DMS79 (cell line): ENCODE measurements around the gene AFAP1L2.

Experiments used
- DNase-seq: peaks from one replicate; lab custom pipeline; 2025; lab: John Stamatoyannopoulos, UW

AFAP1L2 gene, protein sequence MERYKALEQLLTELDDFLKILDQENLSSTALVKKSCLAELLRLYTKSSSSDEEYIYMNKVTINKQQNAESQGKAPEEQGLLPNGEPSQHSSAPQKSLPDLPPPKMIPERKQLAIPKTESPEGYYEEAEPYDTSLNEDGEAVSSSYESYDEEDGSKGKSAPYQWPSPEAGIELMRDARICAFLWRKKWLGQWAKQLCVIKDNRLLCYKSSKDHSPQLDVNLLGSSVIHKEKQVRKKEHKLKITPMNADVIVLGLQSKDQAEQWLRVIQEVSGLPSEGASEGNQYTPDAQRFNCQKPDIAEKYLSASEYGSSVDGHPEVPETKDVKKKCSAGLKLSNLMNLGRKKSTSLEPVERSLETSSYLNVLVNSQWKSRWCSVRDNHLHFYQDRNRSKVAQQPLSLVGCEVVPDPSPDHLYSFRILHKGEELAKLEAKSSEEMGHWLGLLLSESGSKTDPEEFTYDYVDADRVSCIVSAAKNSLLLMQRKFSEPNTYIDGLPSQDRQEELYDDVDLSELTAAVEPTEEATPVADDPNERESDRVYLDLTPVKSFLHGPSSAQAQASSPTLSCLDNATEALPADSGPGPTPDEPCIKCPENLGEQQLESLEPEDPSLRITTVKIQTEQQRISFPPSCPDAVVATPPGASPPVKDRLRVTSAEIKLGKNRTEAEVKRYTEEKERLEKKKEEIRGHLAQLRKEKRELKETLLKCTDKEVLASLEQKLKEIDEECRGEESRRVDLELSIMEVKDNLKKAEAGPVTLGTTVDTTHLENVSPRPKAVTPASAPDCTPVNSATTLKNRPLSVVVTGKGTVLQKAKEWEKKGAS

DNA sequence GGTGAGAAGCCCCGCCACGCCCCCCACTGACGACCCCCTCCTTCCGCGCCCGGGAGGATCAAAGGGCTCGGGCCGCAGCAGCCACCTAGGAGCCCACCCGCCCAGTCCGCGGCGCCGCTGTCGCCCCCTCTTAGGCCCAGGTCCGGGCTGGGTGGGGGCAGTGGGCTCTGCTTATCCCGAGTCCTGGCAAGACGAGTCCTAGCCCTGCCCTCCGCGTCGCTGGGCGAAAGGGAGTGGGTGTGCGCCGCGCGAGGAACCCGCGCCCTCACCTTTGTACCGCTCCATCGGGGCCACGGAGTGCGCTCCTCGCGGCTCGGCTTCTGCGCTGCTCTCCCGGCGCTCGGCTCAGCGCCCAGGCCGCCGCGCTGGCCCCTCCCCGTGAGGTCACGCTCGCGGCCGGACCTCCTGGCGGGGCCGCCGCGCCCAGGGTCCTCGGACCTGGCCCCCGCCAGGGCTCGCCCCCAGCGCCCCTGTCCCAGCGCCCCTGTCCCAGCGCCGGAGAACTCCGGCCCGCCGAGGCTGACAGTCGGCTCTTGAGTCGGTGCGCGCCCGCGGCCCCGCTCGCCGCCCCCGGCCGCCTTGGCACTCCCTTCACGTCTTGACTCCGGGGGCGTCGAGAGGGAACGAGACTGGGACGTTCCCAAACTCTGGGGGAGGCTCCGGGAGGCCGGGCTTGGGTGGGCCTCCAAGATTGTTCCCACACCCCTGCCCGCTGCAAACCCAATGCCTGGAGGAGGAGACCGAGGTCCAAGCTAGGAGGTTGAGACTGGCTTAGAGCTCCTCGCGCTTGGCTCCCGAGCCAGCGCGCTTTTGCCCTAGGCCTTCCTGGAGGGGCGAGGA lies at the start of gene AFAP1L2:
TSS of gene AFAP1L2 (minus strand) at position 332 of the 840 bp plus-strand sequence. CDS start at position 285, 47 bp downstream.
- no peak for DNase-seq

DNA sequence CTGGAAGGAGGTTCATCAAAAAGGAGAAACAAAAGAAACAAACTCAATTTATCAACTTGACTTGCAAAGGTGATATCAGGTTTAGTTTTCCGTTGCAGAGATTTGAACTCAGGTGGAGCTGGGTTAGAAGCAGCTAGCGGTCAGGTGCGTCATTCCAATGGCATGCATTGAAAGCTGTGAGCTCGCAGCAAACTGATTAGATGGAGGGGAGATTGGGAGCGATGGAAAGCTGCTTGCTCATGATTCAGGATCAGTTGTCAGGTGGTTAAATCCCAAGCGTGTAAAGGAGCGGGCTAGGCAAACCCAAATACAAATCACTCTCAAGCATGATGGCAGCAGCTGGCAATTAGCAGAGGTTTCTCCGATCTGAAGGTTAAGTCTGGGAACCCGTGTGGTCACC lies 49.3 kb upstream of the AFAP1L2 start:
- DNase-seq, result no peak

DNA sequence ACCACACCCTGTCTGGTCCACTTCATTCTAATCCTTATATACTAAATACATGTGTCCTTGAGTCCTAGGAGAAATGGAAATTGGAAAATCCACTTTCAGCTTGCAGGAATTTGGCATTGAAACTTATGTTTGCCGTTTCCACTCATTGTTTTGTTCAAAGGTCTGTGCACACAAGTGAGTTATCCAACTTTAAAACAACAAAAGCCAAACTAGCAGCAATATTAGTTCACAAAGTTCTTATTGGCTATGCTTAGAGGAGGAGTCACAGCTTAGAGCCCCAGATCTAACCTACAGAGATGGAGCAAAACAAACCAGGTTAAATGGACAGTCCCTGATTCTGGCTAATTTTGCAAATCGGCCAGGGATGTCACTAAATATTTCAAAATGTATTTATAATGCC lies 44.6 kb upstream of the AFAP1L2 start:
- DNase-seq, result no peak

DNA sequence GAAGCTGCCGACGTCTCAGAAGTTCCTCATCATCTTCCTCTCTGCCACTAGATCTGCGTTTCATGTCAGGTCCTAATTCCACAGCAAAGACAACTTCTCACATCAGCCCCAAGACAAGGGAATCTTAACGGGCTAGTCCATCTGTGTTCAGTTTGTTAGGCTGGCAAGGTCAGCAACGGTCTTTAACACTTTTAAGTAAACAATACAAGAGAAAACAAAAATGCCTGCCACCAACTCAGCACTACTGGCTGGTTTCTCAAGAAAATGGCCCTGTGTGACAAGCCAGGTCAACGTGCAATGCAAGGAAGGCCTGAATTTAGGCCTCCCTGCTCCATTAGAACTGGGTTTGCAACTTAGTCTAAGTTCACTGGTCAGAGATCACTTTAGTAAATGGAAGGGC lies 41.0 kb upstream of the AFAP1L2 start:
- no peak for DNase-seq

DNA sequence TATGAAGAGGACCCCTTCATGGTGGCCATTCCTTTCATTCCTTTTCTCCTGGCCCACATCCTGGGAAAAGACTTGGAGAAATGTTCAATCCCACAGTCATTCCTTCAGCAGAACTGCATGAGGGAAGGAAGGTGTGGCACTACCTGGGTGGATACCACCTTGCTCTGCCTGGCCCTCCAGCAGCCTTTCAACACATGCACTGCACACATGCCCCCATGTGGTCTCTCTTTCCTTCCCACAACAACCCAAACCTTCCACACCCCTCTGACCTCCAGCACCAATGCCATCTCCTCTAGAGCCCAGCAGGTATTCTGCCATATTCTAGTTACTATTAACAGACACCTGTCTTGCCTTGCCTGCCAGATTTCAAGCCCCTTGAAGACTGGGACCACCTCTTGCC lies 40.5 kb upstream of the AFAP1L2 start:
- no peak for DNase-seq

DNA sequence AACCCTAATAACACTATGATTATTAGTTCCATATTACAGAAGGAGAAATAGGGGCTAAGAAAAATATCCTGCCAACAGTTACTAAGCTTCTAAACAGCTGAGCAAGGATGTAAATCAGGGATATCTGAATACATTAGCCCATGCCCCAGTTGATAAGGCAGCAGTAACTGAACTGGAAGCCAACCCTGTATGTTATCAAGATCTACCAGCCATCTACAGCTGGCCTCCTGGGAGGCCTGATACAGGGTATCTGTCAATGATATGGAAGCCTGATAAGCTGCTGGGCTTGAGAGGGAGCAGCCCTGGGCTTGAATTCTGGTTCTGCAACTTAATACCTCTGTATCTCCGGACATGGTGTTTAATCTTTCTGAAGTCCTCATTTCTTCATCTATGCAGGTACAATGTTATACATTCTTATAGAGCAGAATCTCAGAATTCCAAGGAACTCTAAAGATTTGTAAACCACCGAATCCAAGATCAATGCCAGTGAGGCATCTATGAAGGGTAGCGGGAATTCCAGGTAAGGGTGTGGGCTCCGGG lies 37.9 kb upstream of the AFAP1L2 start:
- DNase-seq, result no peak

DNA sequence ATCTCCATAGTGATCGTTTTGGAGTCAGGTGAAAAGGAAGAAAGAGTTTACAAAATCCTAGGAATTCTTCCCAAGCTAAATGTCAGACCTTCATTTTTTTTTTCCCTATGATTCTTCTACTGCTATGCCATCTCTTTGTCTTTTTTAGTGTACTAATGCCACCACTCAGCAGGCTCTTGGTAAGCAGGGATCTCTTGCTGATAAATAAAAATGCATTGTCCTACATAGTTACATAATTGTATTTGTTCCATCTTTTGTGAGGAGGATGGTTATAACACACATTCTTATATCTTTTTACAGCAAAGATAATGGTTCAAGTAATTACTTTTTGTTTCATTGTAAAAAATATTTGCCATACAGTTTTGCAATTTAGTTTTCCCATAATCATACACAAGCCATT lies 36.8 kb upstream of the AFAP1L2 start:
- no peak for DNase-seq

DNA sequence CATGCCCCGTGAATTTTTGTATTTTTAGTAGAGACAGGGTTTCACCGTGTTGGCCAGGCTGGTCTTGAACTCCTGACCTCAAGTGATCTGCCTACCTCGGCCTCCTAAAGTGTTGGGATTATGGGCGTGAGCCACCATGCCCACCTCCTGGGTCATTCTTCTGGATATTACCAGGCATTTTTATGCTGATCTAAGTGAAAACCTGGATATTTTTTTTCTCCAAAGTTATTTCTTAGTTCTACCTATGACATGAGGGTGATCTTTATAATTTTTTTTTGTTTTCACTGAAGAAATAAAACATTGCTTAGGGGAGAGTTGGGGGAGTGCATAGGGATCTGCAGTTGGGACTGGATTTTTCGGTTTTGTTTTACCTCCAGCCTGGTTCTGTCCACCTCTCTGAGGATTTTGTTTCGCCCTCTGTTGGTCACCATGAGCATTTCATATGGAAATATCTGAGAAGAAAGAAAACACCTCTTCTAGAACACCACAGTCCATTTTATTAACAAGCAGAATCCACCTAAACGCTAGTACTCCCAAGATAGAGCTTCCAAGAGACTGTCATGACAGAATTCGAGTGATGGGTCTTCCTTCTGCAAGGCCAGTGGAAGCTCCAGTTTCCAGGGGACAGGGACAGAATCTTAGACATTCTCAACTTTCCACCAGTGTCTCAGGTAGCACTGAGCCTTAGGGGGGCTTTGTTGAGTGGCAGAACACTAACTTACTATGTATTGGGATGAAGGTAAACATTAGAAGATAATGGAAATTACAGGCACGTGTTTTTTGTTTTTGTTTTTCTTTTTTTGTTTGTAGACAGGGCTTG lies 33.4 kb upstream of the AFAP1L2 start:
- DNase-seq, result no peak

DNA sequence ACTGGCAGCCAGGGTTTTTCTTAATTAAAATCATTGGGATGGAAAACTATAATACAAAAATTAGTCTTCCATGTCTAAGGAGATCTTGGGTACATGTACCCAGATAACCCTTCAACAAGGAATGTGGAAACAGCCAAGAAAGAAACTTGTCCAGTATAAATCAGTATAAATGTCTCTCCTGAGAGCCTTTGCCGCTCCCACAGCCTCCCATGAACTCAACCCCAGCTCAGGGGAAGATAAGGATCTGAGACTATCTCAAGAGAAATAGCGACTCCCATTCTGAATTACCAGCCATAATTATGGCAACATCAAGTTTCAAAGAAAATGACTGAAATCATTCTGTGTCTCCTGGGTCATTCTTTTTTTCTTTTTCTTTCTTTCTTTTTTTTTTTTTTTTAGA lies 32.6 kb upstream of the AFAP1L2 start:
- no peak for DNase-seq

DNA sequence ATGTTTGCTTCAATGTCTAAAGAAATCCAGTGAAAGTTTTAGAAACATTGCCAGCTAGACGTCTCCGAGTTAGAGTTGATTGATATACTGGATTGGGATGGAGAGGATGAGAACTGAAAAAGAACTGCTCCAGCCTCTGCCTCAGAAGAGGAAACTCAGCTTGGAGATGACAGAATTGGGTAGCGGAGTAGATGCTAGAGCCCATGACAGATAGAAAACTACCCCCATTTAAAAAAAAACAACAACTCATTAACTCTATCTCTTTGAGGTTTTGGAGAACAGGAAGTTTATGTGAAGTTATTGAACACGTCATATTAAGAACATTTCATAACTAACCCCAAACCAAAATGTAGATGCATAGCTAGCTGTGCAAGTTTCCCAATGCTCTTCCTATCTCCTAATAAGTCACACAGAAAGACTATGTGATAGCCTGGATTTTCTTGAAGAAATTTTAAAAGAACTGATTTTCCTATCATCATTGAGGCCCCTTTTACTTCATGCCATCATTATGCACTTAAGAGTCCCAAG lies 28.3 kb upstream of the AFAP1L2 start:
- DNase-seq, result no peak

DNA sequence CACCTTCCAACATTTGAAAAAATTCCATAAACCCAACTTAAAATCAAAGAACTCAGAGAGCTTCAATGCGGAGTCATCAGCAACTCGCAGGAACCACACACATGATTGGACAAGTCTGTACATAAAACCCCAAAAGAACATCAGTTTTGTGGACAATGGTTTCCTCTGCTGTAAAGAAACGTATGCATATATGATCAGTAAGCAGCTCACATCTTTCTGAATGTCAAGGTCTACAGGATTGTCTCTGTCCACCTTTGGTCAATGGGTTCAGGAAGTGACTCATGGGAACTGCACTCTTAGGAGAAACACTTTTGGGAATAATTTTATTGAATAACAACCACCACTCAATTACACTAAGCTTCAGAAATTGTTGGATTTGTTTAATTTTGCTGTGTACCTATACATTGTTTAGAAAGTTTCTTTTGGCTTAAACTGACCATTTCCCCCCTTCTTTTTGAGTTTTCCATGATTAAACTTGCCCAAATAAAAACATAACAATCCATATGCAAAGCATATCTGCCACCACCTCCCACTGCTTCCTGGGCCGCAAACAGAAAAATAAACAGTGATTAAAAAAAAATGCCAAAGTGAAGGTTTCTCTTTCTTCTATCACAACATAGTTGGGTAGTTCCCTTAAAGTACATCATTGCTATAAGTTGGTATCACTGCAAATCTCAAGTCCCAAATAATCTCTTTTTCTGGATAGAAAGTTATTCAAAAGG lies 27.3 kb upstream of the AFAP1L2 start:
- no peak for DNase-seq

DNA sequence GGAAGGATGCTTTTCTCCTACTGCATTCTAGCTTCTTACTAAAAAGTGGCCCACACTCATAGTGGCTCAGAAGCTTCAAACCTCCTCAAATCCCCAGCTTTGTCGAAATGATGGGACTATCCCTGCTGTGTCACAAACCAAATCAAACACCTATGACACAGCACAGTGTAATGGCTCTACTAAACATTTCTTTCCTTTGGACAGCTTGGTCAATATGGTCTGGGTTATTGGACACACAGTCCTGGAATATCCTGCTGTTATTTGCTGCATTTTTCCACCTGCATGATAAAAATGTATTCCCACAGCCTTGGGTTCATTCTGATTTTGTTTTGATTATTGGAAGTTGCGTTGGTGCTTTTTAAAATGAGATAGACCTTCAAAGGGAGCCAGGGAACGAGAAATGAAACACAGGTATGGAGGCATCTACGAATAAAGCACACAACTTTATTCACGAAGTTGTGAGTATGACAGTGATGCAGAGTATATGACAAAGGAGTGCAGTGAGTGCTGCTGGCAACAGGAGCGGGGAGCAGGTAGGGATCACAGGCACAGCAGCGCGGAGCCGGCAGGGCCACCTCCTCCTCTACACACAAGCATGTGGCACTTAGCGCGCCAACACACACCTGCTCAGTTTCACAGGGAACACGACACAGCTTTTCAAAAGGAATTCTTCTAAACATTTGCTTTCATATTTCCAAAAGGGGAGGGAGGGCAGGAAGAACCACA lies 26.5 kb upstream of the AFAP1L2 start:
- DNase-seq, result no peak

DNA sequence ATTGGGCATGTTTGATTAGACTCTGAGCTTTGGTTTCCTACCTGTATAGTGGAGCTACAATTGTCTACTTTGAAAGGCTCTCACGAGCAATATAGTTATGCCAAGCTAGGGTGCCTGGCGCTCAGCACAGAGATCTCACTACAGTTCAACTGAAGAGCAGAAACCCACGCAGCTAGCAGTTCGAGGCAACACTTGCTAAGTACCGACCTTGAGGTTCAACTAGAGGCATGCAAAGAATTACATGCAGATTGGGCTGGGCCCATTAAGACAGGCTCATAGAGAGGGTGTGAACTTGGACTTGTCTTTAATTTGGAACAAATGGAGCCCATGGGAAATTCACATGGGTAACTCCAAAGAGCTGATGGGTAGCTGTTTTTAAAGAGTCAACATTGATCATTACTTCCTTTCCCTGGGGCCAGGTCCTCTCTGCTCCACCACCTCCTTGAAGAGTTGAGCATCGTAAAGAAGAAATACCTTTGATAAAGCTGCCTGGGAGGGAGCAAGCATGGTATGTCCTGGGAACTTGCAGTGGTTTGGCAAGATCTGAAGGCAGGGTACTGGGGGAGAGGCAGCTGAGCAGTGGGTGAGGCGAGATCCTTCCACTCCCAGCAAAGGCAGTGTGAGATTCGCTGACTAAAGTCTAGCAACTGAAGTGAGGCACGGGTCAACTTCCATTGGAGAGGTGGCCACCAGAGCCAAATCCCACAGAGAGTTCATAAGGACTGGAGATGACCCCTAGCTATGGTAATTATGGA lies 25.5 kb upstream of the AFAP1L2 start:
- DNase-seq, result no peak

DNA sequence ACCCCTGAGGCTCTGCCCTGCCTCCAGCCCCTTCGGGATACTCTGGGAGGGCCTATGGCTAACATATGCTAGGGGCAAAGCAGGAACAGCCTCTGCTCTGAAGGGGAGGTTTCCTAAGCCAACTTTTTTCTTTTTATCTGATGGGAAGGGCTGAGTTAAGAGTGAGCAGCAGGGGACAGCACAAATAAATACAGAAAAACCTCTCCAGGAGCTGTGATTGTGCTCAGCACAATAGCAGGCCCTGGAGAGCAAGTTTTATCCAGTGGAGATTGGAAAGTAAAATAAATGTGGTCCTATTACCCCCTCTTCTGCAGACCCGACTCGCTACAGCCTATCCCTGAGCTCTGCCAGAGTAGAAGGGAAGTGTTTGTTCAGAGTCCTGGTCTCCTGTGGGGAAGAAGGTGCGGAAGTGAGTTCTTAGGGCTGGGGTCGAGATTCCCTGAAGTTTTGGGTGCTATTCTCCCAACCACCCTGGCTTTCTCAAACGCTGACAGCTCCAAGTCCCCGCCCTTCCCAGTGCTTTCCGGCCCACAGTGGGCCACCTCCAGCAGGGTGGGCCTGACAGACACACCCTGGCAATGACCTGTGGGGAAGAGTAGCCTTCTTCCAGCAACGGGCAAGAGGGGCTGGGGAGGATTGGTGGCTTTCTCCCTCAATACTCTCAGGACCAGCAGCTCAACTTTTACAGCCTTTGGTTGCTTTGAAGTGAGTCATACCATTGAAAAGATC lies 23.0 kb upstream of the AFAP1L2 start:
- DNase-seq, result no peak

DNA sequence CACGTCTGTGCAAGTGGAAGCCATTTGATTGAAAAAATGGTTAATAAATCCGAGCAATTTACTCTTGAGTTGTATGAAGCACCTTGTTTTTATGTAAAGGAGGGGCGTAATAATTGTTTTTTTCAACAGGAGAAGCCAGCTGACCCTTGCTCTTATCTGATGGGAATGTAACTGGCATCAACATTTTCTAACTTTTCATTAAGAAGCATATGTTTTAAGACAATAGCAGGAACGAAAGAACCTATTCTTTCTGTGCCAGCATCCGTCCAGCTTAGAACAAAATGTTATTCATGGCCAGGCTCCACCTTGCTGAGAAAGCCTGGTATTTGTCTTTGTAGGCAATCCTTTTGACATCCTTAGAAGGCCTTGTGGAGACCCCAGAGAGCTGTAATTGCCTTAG lies 22.2 kb upstream of the AFAP1L2 start:
- DNase-seq, result no peak

DNA sequence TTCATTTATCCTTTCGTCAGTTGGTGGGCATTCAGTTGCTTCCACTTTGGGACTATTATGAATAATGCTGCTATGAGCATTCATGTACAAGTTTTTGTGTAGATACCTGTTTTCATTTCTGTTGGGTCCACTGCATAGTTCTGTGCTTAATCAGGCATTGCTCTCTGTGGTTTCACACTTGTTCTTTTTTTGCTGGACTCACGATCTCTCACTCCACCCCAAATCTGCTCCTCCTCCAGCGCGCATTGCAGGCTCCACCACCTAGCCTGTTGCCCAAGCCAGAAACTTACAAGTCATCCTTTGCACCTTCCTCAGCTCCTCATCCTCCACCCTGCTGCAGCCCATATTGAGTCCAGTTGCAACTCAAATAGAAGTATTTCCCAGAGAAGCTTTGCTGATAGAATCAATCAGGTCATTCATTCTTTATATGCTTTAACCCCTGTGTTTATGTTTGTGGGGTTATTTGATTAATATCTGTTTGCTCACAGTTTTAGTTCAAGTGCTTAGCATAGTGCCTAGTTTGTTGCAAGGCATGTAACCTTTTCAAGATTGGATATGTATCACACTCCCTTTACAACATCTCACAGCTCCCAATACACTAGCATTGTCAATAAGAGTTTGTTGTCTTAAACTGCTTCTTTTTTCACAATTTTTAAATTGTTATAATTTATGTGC lies 16.6 kb upstream of the AFAP1L2 start:
- no peak for DNase-seq

DNA sequence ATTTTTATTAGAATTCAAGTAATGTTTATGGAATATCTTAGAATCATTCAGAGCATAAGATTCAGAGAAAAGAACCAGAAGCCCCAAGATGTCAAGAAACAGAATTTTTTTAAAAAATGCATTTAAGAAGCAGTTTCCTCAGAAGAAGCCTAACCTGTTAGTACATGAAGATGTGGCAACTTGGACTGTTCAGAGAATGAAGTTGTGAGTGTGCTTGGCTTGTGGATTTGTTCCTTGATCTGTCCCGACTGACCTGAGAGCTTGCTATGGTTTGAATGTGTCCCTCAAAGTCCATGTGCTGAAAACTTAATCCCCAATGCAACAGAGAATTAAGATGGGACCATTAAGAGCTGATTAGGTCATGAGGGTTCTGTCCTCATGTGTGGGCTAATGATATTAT lies 13.8 kb upstream of the AFAP1L2 start:
- DNase-seq, result no peak
